ENCODE data around the gene TP53I11.

The TP53I11 gene

GRCh38 chr11:44978274-44978960, 27.7 kb upstream of the TP53I11 start:
- no peak for DNase-seq

GRCh38 chr11:44977493-44977984, 26.9 kb upstream of the TP53I11 start:
- peak; percentile 3 for DNase-seq

GRCh38 chr11:44976576-44976975, 25.9 kb upstream of the TP53I11 start:
- DNase-seq: no peak

GRCh38 chr11:44974402-44975000, 23.8 kb upstream of the TP53I11 start:
- no peak for DNase-seq

- no peak for DNase-seq
Observed at GRCh38 chr11:44973632-44974401, 23.1 kb upstream of the TP53I11 start.

GRCh38 chr11:44972746-44973435, 22.2 kb upstream of the TP53I11 start:
- DNase-seq: no peak

- peak; percentile 79 for DNase-seq
Observed at GRCh38 chr11:44971185-44971584, 20.5 kb upstream of the TP53I11 start.

GRCh38 chr11:44970293-44970692, 19.6 kb upstream of the TP53I11 start:
- no peak for DNase-seq

- DNase-seq: no peak
Observed at GRCh38 chr11:44969651-44970252, 19.1 kb upstream of the TP53I11 start.

- DNase-seq: no peak
Observed at GRCh38 chr11:44968510-44968909, 17.8 kb upstream of the TP53I11 start.

- no peak for DNase-seq
Observed at GRCh38 chr11:44967930-44968496, 17.3 kb upstream of the TP53I11 start.

GRCh38 chr11:44966694-44967093, 16.0 kb upstream of the TP53I11 start:
- no peak for DNase-seq

- no peak for DNase-seq
Observed at GRCh38 chr11:44964526-44965209, 14.0 kb upstream of the TP53I11 start.

- DNase-seq: no peak
Observed at GRCh38 chr11:44963948-44964347, 13.3 kb upstream of the TP53I11 start.

- no peak for DNase-seq
Observed at GRCh38 chr11:44963136-44963535, 12.5 kb upstream of the TP53I11 start.

GRCh38 chr11:44962464-44962863, 11.8 kb upstream of the TP53I11 start:
- DNase-seq: no peak

- DNase-seq: no peak
Observed at GRCh38 chr11:44960200-44960845, 9.6 kb upstream of the TP53I11 start.

GRCh38 chr11:44959064-44959463, 8.4 kb upstream of the TP53I11 start:
- no peak for DNase-seq

GRCh38 chr11:44957776-44958564, 7.3 kb upstream of the TP53I11 start:
- DNase-seq: no peak

- DNase-seq: no peak
Observed at GRCh38 chr11:44957040-44957515, 6.4 kb upstream of the TP53I11 start.
